ENCODE measurements around the gene FCER2. TPM values are rescaled to one million over a fixed set of nuclear protein-coding genes. Genes with fewer than 3 reads are reported as not detected.

FCER2 gene, protein sequence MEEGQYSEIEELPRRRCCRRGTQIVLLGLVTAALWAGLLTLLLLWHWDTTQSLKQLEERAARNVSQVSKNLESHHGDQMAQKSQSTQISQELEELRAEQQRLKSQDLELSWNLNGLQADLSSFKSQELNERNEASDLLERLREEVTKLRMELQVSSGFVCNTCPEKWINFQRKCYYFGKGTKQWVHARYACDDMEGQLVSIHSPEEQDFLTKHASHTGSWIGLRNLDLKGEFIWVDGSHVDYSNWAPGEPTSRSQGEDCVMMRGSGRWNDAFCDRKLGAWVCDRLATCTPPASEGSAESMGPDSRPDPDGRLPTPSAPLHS
- not detected in 2 replicates for total RNA-seq

DNA sequence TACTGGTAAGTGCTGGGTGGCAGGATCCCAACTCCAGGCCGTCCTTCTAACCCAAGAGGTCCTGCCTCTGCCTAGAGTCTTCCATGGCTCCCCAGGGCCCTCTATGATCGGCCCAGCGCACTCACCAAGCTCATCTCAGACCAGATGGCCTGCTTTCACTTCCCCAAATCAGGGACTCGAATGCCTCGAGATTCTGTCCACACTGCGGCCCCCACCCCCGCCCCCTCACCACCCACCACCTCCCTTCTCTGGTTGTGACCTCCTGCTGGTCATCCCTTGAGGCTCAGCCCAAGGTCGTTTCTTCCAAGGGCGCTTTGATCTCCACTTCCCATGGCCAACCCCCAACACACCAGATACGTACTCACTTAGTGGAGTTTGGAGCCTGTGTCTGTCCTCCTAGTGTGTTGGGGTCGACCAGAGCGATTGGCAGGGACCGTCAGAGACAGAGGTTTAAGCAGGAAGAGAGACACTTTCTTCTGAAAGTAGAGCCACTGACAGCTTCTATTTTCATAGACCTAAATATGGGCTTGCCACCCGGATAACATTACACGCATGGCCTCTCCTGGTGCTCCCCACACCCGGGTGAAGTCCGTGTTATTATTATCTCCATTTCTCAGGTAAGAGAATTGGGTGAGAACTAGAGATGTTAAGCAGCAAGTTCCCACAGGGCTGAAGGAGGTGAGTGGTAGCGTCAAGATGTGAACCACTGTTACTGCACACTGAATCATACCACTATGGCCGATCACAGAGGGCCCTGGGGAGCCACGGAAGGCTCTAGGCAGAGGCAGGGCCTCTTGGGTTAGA lies at the start of gene FCER2:
FCER2 (minus strand) TSS at position 478 of the 804 bp plus-strand sequence. CDS start 2,371 bp downstream, outside the sequence.

DNA sequence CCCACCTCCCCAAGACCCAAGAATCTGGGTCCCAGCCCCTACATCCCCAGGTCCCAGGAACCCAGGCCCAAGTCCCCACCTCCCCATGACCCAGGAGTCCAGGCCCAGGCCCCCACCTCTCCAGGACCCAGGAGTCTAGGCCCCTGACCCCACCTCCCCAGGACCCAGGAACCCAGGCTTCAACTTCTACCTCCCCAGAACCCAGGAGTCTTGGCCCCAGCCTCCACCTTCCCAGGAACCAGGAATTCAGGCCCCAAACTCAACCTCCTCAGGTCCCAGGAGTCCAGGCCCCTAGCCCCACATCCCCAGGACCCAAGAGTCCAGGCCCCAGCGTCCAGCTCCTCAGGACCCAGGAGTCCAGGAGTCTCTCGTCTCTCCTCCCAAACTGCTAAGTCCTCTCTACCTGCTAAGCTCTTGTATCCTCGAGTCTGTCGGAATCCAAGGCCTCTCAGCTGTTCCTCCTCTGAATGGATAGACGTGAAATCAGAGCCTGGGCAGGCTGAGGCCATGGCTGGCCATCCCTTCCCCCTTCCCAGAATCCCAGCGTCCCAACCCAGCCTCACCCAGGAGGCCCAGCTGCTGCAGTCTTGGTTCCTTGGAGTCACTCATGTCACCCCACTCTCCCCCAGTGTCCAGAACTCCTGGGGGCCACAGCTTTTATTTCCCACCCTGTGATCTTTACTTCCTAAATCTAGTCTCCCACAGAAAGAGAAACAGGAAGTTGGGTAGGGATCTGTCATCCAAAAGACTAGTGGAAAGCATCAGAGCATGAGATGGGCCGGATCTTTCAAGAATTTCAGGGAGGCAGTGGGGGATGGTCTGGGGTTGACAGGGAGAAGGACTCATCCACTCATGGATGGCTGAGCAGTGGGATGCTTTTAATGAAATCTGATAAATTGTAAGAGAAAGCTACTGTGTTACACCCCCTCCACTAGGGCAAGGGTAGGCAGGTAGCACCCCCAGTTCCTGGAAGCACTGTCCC lies 45.3 kb upstream of the FCER2 start, which contains the start of gene CD209:
CD209 (minus strand) TSS at position 632 of the 982 bp plus-strand sequence; CDS start at position 609, 23 bp downstream.

DNA sequence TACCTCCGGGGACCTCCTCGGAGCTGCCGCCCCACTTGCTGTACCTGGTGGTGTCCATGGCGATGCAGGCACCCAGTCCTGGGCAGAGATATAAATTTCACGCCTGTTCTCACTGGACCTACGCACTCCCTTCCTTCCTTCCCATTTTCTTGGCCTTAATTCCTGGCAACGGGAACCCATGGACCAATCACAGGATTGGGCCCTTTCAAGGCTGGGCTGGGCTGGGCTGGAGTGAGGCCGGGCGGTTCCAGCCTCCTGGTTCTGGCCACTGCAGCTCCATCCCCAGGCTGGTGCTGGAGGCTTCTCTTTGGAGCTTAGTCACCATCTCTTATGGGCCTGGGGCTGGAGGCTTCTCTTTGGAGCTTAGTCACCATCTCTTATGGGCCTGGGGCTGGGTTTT lies 30.1 kb upstream of the FCER2 start, which contains the start of gene CLEC4G:
CLEC4G (minus strand) TSS at position 66 of the 400 bp plus-strand sequence; CDS start at position 58, 8 bp downstream.

DNA sequence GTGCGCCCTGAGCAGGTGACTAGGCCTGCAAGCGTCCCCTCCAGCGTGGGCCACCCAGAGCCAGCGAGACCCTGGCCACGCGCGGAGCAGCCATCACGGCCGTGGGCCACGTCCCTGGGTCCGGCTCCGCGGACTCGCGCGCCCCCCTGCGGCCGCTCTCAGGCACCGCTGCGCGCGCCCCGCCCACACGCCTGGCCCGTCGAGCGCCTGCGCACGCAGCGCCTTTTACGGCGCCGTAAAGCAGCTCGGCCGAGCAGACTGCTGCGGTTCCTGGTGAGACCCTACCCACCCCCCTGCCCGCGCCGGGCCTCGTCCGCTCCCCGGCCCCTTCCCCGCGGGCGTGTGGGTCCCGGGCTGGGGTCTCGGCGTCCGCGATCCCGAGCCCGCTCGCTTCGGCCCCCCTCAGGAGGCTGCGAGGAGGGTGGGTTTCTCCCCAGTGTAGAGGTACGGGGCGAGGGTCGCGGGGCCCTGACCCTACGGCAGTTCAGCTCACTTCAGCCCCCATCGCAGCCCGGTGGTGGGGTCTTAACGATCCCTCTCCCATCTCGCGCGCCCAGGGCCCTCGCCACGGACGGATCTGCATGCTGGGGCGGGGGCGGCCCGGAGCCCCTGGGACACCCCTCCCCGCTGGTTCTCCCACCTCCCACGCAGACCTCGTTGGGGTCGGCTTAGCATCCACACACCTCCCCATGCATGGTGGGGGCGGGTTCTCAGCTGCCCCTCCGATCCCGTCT lies 21.2 kb downstream of the FCER2 start, which contains the start of gene TRAPPC5:
TRAPPC5 (plus strand) TSS at position 228 of the 734 bp plus-strand sequence. CDS start 1,421 bp downstream, outside the sequence.

DNA sequence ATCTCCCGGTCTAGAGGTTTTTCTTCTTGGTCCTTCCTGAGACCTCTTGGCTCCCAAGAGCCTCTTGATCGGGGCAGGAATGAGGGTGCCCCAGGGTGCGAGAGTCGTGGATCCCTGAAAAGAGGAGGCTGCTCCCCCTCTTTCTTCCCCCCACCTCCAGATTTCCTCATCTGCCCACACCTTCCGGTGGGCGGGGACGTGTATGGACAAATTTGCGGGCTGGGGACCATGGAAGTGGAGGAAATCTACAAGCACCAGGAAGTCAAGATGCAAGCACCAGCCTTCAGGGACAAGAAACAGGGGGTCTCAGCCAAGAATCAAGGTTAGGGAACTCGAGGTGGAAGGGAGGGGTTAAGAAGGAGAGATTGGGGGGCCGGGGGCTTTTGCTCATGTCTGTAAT lies 25.1 kb downstream of the FCER2 start, which contains the start of gene MCEMP1:
MCEMP1 (plus strand) TSS at position 237 of the 400 bp plus-strand sequence; CDS start at position 268, 31 bp downstream.

DNA sequence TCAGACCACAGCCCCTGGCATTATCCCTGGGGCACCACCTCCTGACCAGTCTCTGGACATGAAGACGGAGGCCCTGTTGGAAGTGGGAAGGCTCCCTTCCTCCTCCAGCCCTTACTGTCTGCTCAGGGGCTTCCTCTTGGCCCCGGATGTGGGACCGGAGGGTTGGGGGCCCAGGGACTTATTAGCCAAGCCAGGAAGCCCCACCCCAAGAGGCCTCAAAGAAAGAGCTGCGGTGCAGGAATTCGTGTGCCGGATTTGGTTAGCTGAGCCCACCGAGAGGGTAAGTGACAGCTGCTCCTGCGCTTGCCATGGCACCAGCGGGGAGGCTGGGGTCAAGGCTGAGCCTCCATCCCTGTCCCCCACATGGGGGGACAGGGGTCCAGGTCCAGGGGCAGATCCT lies 33.1 kb downstream of the FCER2 start, which contains the start of gene RETN:
RETN (plus strand) TSS at position 208 of the 400 bp plus-strand sequence. CDS start 278 bp downstream, outside the sequence.

Other genes starting within 250 kb of the FCER2 start
- gene PEX11G, start 213.1 kb downstream of the FCER2 start, total RNA-seq = 2.4 and 2.6 TPM in 2 replicates
- 9.8 and 17.8 TPM in 2 replicates for gene ZNF358, start 186.0 kb downstream of the FCER2 start, total RNA-seq
- gene MCOLN1, start 179.5 kb downstream of the FCER2 start, total RNA-seq = 1.9 and 5.3 TPM in 2 replicates
- gene PNPLA6, start 166.4 kb downstream of the FCER2 start, total RNA-seq = 63.5 and 87.2 TPM in 2 replicates
- 3.8 and 12.3 TPM in 2 replicates for gene CAMSAP3, start 106.3 kb downstream of the FCER2 start, total RNA-seq
- gene XAB2, start 72.6 kb downstream of the FCER2 start, total RNA-seq = 22.4 and 31.8 TPM in 2 replicates
- gene PET100, start 72.3 kb downstream of the FCER2 start, total RNA-seq = 6.0 and 8.0 TPM in 2 replicates
- not detected in 2 replicates for gene PCP2, start 68.4 kb downstream of the FCER2 start, total RNA-seq
- 47.5 and 57.6 TPM in 2 replicates for gene STXBP2, start 65.0 kb downstream of the FCER2 start, total RNA-seq
- gene RETN, start 33.1 kb downstream of the FCER2 start, total RNA-seq = not detected in 2 replicates
- not detected in 2 replicates for gene MCEMP1, start 25.0 kb downstream of the FCER2 start, total RNA-seq
- 74.0 and 75.9 TPM in 2 replicates for gene TRAPPC5, start 21.3 kb downstream of the FCER2 start, total RNA-seq
- gene CLEC4G, start 30.0 kb upstream of the FCER2 start, total RNA-seq = not detected in 2 replicates
- not detected in 2 replicates for gene CD209, start 45.4 kb upstream of the FCER2 start, total RNA-seq
- not detected in 2 replicates for gene CLEC4M, start 61.1 kb upstream of the FCER2 start, total RNA-seq
- 12.0 and 12.1 TPM in 2 replicates for gene EVI5L, start 128.1 kb upstream of the FCER2 start, total RNA-seq
- under 0.01 TPM in 1 of 2 replicates, not detected in the other for gene PRR36, start 172.3 kb upstream of the FCER2 start, total RNA-seq
- gene LRRC8E, start 186.4 kb upstream of the FCER2 start, total RNA-seq = 8.3 and 19.0 TPM in 2 replicates
- 11.3 and 11.5 TPM in 2 replicates for gene MAP2K7, start 201.7 kb upstream of the FCER2 start, total RNA-seq
- 4.3 and 5.5 TPM in 2 replicates for gene TGFBR3L, start 212.7 kb upstream of the FCER2 start, total RNA-seq
- 10.1 and 20.7 TPM in 2 replicates for gene SNAPC2, start 218.2 kb upstream of the FCER2 start, total RNA-seq
- gene CTXN1, start 224.0 kb upstream of the FCER2 start, total RNA-seq = 8.2 TPM in 1 of 2 replicates, not detected in the other
- gene TIMM44, start 241.5 kb upstream of the FCER2 start, total RNA-seq = 71.8 and 84.6 TPM in 2 replicates

Measured in tracheal epithelial cell (primary cell).